Endometrium (tissue), 2 donors: ENCODE measurements around the gene C16orf54.
"Not testable (repeated sequence)": the region's sequence is repeated elsewhere in the genome, so short reads cannot be mapped to it uniquely, and the experiment has no call there.

ENCODE experiments used
- FAIRE-seq: peaks from 2 replicates; lab custom pipeline; 2012; peaks lifted over from hg19 to GRCh38; lab: Jason Lieb, UNC
- donor health status: control.
- donor health status: control.

Gene C16orf54

DNA sequence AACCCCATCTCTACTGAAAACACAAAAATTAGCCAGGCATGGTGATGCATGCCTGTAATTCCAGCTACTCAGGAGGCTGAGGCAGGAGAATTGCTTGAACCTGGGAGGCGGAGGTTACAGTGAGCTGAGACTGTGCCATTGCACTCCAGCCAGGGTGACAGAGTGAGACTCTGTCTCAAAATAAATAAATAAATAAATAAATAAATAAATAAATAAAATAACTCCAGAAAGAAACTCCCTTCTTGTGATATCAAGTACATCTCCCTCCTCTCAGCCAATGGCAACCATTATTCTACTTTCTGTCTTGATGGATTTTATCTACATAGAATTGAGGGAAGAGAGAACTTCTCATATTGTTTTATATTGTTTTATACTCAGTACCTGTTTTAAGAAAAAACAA lies 38.6 kb downstream of the C16orf54 start:
- FAIRE-seq, result not testable (repeated sequence)

DNA sequence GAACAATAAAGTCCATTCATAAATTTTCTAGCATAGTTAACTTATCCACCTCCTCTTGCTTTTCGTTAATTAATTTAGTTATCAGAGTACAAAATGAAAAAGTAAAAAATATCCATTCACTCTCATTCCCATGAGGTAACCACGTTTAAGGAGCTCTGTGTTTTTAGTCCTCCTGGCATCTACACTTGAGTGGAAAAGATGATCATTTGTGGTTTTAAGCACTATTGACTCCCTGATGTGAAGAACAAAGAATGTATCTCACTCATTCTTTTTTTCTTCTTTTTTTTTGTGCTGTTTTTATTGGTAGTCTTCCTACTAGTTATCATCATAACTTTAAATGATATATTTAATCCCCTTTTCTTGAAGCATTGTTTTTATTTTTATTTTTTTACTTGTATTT lies 40.8 kb downstream of the C16orf54 start:
- no peak for FAIRE-seq

DNA sequence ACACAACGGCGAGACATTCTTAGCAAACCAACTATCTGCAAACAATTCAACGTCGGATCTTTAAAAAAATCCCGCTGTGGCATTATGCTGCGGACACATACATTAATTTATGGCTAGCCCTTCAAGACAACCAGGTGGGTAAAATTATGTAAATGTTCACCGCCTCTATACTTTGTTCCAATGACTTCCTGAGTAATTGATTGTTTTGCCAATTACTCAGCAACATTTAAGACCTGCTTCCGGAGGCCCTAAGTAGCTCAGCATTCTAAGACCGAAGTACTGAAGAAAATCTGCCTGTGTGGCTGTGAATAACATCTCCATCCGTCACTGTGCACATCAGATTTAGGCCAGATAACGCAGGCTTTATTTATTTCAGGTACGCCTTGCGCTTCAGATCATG lies 43.5 kb downstream of the C16orf54 start:
- no peak for FAIRE-seq

DNA sequence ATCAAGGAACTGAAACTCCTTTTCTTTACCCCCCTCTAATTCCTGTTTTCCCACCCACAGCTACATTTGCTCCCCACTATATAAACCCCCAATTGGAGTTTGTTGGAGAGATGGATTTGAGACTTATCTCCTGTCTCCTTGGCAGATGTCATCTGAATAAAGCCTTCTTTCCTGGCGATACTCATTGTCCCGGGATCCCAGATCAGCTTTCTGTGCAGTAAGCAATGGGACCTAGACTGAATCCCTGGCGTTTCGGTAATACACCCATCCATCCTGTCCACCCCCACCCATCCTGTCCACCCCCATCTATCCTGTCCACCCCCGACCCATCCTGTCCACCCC lies 44.6 kb downstream of the C16orf54 start:
- FAIRE-seq, result no peak

DNA sequence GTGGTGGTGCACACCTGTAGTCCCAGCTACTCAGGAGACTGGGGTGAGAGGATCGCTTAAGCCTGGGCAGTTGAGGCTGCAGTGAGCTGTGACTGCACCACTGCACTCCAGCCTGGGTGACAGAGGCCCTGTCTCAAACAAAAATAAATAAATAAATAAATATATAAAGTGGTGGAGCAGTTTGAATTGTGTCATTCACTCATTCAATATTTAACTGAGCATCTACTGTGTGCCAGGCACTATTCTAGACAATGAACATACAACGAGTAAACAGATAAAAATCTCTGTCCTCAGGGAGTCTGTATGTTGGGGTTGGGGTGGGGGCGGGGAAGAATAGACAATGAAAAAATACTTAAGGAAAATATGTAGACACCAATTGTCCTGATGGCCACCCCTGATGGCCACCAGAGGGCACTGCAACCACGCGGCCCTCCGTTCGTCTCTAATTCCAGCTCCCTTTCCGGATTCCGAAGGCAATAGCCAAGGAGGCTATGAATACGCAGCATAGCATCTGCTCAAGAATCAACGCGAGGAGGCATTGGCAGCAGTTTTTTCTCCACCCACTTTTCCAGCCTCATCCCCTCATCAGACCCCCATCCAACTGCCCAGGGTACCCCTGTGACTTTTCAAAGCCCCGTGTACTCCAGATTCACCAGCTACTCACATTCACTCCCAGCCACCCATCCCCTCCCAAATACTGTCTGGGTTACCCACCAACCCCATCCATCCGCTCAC lies 45.4 kb downstream of the C16orf54 start:
- no peak for FAIRE-seq

DNA sequence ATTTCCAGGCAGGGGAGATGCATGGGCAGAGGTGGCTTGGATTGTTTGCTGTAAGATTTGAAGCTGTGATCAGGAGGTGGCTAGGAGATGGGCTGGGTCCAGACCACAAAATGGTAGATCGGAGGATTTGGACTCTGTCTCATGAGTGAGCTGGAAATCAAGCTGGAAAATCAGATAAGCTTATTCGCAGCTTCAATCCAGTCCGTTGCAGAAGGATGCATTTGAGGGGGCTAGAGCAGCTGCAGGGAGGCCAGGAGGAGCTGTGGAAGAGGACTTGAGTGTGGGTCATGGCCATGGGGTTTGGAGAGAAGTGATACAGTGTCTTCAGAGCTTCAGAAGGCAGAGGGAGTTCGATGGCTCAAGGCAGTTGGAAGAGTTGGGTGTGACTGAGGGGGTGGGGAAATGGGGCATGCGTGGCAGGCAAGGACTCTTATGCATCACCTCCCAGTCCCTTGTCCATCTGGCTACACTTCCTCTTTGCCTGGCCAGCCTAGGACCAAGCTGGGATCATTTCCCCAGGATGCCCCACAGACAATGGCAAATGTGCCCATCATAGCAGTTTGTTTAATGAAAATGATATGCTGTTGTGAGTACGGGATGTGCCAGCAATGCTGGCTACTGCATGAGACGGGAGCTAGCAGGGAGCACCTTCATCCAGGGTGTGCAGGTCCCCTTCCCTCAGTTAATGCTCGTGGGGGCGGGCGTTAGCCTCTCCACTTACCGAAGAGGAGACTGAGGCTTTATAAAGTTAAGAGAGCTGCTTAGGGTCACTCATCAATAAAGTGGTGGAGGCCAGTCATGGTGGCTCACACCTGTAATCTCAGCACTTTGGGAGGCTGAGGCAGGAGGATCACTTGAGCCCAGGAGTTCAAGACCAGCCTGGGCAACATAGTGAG lies 46.2 kb downstream of the C16orf54 start:
- no peak for FAIRE-seq

DNA sequence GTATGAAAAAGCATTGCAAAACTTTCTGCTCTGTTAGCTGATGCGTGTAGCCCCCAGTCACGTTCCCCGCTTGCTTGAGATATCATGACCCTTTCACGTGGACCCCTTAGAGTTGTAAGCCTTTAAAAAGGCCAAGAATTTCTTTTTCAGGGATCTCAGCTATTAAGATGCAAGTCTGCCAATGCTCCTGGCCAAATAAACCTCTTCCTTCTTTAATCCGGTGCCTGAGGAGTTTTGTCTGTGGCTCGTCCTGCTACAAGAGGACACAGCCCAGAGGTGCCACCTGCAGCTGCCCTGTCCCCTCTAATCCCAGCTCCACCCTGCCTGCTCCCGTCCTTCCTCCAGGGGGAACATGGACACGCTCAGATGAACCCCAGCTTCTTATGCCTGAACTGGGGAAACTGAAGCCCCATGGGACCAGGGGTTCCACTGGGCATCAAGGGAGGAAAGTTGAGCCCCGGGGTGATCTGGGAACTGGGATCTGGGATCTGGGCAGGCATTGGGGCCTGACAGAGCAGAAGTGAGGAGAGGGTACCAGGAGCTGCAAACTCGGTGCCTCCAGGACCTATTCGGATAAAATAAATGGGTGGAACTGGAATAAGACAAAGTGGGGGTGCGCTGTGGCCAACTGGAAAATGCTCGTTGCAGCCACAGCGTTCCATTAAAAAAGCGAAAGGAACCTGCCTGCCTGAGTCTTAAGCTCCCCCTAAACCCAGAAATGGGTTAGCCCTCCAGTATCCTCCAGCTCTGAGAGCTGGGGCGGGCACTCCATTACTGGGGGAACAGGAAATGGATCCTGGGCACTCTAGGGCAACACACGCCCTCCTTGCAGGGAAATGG lies 47.1 kb downstream of the C16orf54 start:
- no peak for FAIRE-seq

DNA sequence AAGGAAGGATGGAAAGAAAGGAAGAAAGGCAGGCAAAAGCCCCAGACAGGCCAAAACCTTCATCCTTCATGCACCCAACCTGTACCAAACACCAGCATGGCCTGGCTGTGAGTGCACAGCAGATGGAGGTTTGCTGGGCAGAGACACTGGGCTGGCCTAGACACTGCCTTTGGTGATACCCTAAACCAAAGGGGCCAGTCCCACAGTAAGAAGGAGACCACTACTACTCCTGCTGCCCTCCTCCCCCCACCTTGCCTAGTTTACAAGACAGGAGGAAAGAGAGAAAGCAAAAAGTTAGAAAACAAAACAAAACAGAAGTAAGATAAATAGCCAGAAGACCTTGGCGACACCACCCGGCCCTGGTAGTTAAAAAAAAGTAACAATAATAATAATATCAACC lies 47.7 kb downstream of the C16orf54 start:
- no peak for FAIRE-seq

DNA sequence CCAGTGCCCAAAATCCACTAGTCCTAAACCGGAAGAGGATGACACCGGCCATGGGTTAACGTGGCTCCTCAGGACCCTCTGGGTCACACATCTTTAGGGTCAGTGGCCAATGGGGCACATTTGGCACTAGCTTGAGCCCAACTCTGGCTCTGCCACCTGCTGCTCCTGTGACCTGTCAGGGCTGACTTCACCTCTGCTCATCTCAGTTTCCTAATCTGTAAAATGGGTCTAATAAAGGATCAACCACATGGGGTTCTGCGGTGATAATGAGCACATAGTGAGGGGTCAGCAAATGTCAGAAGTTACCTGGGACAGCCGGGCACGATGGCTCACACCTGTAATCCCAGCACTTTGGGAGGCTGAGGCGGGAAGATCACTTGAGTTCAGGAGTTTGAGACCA lies 48.4 kb downstream of the C16orf54 start:
- FAIRE-seq, result no peak

DNA sequence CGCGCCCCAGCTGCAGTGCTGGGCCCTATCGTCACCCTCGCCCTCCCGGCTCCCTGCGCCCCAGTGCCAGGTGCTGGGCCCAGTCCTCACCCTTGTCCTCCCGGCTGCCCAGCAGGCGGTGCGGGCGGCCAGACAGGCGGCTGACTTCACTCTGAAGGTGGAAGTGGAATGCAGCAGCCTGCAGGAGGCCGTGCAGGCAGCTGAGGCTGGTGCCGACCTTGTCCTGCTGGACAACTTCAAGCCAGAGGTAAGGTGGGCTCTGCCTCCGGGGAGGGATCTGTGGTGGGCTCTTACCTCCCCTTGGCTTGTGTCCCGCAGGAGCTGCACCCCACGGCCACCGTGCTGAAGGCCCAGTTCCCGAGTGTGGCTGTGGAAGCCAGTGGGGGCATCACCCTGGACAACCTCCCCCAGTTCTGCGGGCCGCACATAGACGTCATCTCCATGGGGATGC lies 48.9 kb downstream of the C16orf54 start:
- no peak for FAIRE-seq

DNA sequence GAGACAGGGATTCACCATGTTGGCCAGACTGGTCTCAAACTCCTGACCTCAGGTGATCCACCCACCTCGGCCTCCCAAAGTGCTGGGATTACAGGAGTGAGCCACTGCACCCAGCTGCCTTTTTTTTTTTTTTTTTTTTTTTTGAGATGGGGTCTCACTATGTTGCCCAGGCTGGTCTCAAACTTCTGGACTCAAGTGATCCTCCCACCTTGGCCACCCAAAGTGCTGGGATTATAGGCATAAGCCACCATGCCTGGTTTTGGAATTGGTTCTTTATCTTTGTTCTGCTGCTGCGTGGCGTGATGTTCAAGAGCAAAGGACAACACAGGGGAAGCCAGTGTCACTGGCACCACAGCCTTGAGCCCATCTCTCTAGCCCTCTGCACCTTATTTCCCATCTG lies 50.1 kb downstream of the C16orf54 start:
- FAIRE-seq, result not testable (repeated sequence)

DNA sequence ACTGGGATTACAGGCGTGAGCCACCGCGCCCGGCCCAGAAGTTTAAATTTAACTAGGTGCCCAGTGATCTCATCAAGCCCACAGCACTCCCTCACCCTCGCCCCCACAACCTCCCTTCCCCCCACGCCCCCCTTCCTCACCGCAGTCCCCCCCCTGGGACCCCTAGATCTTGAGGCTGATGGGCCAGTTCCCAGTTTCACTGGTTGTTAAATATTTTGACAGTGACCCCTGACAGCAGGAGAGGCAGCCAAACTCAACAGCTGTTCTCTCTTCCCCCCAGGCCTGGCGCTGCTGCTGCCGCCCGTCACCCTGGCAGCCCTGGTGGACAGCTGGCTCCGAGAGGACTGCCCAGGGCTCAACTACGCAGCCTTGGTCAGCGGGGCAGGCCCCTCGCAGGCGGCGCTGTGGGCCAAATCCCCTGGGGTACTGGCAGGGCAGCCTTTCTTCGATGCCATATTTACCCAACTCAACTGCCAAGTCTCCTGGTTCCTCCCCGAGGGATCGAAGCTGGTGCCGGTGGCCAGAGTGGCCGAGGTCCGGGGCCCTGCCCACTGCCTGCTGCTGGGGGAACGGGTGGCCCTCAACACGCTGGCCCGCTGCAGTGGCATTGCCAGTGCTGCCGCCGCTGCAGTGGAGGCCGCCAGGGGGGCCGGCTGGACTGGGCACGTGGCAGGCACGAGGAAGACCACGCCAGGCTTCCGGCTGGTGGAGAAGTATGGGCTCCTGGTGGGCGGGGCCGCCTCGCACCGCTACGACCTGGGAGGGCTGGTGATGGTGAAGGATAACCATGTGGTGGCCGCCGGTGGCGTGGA lies 51.2 kb downstream of the C16orf54 start:
- FAIRE-seq, result no peak

DNA sequence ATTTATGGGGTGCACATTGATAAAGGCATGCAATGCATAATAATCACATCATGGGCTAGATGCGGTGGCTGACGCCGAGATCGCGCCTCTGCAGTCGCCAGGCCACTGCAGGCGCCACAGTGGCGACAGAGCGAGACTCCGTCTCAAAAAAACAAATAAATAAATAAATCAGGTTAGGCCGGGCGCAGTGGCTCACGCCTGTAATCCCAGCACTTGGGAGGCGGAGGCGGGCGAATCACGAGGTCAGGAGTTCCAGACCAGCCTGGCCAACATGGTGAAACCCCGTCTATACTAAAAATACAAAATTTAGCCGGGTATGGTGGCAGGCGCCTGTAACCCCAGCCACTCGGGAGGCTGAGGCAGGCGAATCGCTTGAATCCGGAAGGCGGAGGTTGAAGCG lies 53.2 kb downstream of the C16orf54 start:
- not testable (repeated sequence) for FAIRE-seq
